Spleen (tissue), 11 donors: Measurements from ENCODE around the gene KRT17. TPM values are rescaled to one million over a fixed set of nuclear protein-coding genes. Genes with fewer than 3 reads are reported as not detected.

ENCODE experiments used
- DNase-seq: peaks from one replicate; pipeline ENCODE4 v3.0.0-alpha.2; 2020
- H3K27ac ChIP-seq, 8 donors: fragments of 200-600 bp; sonication (generic) in 7 of 8; 1 replicate in 4 of 8; 2 replicates in 4 of 8; pipeline versions ENCODE4 v1.5.0 to v1.8.0; 2016 to 2021; ENCODE audit warnings: inconsistent platforms in 4 of 8, mild to moderate bottlenecking in 4 of 8, moderate library complexity in 1 of 8
- H3K27me3 ChIP-seq, 7 donors: fragments of 200-600 bp; sonication (generic) in 6 of 7; replicated peaks in 1 of 7; 1 replicate in 4 of 7; 2 replicates in 3 of 7; pipeline versions ENCODE4 v1.5.0 to v1.8.0; 2016 to 2021; ENCODE audit warnings: inconsistent platforms in 3 of 7, mild to moderate bottlenecking in 1 of 7
- H3K36me3 ChIP-seq, 6 donors: fragments of 200-600 bp; sonication (generic) in 5 of 6; 1 replicate in 4 of 6; 2 replicates in 2 of 6; pipeline versions ENCODE4 v1.5.0 to v1.8.0; 2016 to 2021; ENCODE audit warnings: inconsistent platforms in 2 of 6
- H3K4me1 ChIP-seq, 6 donors: fragments of 200-600 bp; sonication (generic) in 5 of 6; 1 replicate in 3 of 6; 2 replicates in 3 of 6; pipeline versions ENCODE4 v1.5.0 to v1.8.0; 2016 to 2021; ENCODE audit warnings: inconsistent platforms in 3 of 6
- H3K4me3 ChIP-seq, 8 donors: fragments of 200-600 bp; sonication (generic) in 7 of 8; 1 replicate in 4 of 8; 2 replicates in 4 of 8; pipeline versions ENCODE4 v1.5.0 to v1.8.0; 2016 to 2021; ENCODE audit warnings: inconsistent platforms in 4 of 8, mild to moderate bottlenecking in 4 of 8, moderate library complexity in 2 of 8
- H3K9me3 ChIP-seq, 8 donors: fragments of 200-600 bp; sonication (generic) in 7 of 8; 1 replicate in 4 of 8; 2 replicates in 4 of 8; pipeline versions ENCODE4 v1.5.0 to v1.8.0; 2016 to 2021; ENCODE audit warnings: inconsistent platforms in 4 of 8
- POLR2A ChIP-seq, 3 donors: fragments of 450-650 bp; IDR thresholded peaks; one replicate each; pipeline ENCODE4 v1.5.1; 2017; ENCODE audit warnings: antibody characterized with exemption in 3 of 3, mild to moderate bottlenecking in 1 of 3
- POLR2AphosphoS5 ChIP-seq, 3 donors: sonication (generic); formaldehyde crosslinking; IDR thresholded peaks; one replicate each; pipeline ENCODE4 v1.5.1; 2017; ENCODE audit warnings: antibody characterized with exemption in 3 of 3
- WGBS, 5 donors: extraction: QIAGEN DNeasy Blood & Tissue Kit in 3 of 5; methylation state at CpG; one replicate each; pipeline versions ENCODE4 v1.1.5 to v1.1.7; 2013 to 2018; 5-methylcytosine and 5-hydroxymethylcytosine counted together
- intact Hi-C: fragments of 100-400 bp; cut with DNase I; formaldehyde crosslinking; loops from one replicate; pipeline ENCODE4 v1.15.0; 2023; ENCODE audit warnings: low total_unique reads
- polyA plus RNA-seq, 3 donors: library from polyadenylated mRNA; stranded (reverse); fragments of 200-250 nt; gene quantifications; one replicate each; pipeline ENCODE4 v1.2.1, GENCODE V29; 2013
- total RNA-seq, 7 donors: library from RNA; depleted of rRNA in 3 of 7; stranded (reverse); fragments of >200 nt in 3 of 7; fragmentation: NEBNext Ultra II Directional in 4 of 7; extraction: Animal tissue kit (Norgen Biotek cat#: 25700) in 4 of 7; gene quantifications; one replicate each; pipeline versions ENCODE4 v1.1.0 to v1.2.1, GENCODE V29; 2016 to 2021
- TF ChIP-seq, protein P1 (sequence below), 11 experiments: fragments of 200-600 bp in 7 of 11; fragments of 450-650 bp in 4 of 11; sonication (generic) in 4 of 11; IDR thresholded peaks in 8 of 11; conservative IDR thresholded peaks in 3 of 11; 1 replicate in 7 of 11; 2 replicates in 4 of 11; pipeline versions ENCODE4 v1.4.0 to v1.8.0; 2016 to 2021; ENCODE audit warnings: antibody characterized with exemption in 11 of 11, inconsistent platforms in 4 of 11, mild to moderate bottlenecking in 1 of 11
- donor health status: healthy with polysubstance abuse.
- donor health status: DM: no; HTN: no; CAD: no; lungs with moderate emphysema.
- donor health status: DM: no; HTN: no; CAD: no.
- donor health status: Bipolar disorder and iron deficiency.
- donor health status: healthy.
- donor health status: DM: no; HTN: no; CAD: no.
- donor health status: DM: yes; HTN: yes; CAD: no.

KRT17 gene
- total and polyA plus RNA-seq, 10 donors = 0.58 to 1.2 (median 0.70) TPM; not detected in 7

DNA sequence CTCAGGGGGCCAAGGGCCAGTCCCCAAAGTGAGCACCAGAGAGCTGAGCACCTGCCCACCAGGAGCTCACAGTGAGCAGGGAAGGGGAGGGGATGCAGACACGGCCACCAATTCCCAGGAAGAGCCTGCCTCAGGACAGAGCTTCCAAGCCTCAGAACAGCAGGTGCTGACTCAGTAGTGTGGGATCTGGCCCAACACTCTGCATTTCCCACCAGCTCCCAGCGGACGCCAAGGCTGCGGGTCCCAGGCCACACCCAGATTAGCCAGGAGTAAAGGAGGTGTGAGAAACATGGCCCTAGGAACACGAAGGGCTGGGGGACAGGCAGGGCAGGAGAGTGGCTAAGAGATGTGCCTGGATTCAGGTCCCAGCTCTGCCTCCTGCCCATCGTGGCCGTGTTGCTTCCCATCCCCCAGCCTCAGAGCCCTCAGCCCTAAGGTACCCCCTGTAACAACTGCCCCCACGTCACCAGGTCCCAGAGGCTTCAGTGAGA lies 35.9 kb upstream of the KRT17 start:
- Histone ChIP-seq H3K36me3 (no peaks in the 10 kb centered on the region), H3K9me3 (no peaks in the 10 kb centered on the region), H3K27me3 (no peaks in the 10 kb centered on the region), H3K4me1 (peaks cover 2 to 19% (median 7%) of the 10 kb centered on the region in 6 donors), H3K27ac (no peak overlapping the region), H3K4me3 (no peak overlapping the region)
- no peak for TF ChIP-seq POLR2A (IDR thresholded peaks at IDR 0.05)
- TF ChIP-seq, protein P1, sequence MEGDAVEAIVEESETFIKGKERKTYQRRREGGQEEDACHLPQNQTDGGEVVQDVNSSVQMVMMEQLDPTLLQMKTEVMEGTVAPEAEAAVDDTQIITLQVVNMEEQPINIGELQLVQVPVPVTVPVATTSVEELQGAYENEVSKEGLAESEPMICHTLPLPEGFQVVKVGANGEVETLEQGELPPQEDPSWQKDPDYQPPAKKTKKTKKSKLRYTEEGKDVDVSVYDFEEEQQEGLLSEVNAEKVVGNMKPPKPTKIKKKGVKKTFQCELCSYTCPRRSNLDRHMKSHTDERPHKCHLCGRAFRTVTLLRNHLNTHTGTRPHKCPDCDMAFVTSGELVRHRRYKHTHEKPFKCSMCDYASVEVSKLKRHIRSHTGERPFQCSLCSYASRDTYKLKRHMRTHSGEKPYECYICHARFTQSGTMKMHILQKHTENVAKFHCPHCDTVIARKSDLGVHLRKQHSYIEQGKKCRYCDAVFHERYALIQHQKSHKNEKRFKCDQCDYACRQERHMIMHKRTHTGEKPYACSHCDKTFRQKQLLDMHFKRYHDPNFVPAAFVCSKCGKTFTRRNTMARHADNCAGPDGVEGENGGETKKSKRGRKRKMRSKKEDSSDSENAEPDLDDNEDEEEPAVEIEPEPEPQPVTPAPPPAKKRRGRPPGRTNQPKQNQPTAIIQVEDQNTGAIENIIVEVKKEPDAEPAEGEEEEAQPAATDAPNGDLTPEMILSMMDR (IDR thresholded peaks at IDR 0.05 in 8 of 11, conservative IDR thresholded peaks at IDR 0.05 in 3 of 11) = no peak
- no peak for TF ChIP-seq POLR2AphosphoS5 (IDR thresholded peaks at IDR 0.05)
- 56 to 86% (median 79%) methylated on average over 6 to 8 of the region's 8 CpGs for WGBS, 5 donors
- no peak for DNase-seq
- intact Hi-C loops = loop anchor here (5.0 kb wide), 2 partner anchors 108 to 803 kb away; no protein-coding TSS in a partner anchor

DNA sequence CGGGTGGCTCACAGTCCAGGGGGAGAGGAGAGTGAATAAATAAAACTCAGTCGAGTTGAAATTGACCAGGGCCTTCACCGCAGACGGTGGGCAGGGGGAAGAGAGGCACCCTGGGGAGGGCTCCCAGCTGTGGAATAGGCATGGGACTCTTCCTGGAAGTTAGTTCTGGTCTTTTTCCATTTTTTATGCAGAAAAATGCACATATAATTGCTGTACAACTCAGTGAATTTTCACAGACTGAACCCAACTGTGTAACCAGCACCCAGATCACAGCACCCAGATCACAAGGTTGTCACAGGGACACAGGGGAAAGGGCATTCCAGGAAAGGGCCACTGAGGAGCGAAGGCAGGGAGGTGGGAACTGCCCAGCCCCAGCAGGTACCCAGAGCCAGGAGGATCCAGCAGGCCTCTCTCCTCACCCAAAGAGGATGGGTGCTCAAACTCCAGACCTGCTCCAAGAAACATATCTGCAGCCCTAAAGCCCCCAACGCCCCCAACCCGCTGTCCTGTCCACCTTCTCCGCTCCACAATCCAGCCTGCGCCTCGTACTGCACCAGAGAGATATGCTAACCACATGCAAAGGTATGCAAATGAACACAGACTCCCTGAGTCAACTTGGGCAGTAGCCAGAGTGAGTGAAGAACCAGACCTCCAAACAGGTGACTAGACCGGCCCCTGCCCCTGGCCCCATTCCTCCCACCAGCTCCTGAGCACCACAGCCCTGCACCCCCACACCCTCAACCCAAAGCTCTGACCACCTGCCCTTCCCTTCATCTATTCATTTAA lies 35.2 kb upstream of the KRT17 start:
- no peaks in the 10 kb centered on the region for H3K9me3 ChIP-seq
- peaks cover 2 to 12% (median 6%) of the 10 kb centered on the region in 6 donors for H3K4me1 ChIP-seq
- no peak for TF ChIP-seq POLR2A (IDR thresholded peaks at IDR 0.05)
- WGBS, 5 donors = 70 to 90% (median 86%) methylated on average over 11 of the region's 11 CpGs
- H3K36me3 ChIP-seq = no peaks in the 10 kb centered on the region
- no peaks in the 10 kb centered on the region for H3K27me3 ChIP-seq
- intact Hi-C loops = loop anchor here (5.0 kb wide), 2 partner anchors 107 to 802 kb away; no protein-coding TSS in a partner anchor
- no peak for DNase-seq
- no peak overlapping the region for H3K27ac ChIP-seq
- H3K4me3 ChIP-seq = no peak overlapping the region

- Histone ChIP-seq H3K36me3 (no peaks in the 10 kb centered on the region), H3K27ac (no peak overlapping the region), H3K27me3 (no peaks in the 10 kb centered on the region), H3K4me3 (no peak overlapping the region), H3K9me3 (no peaks in the 10 kb centered on the region), H3K4me1 (peaks cover 2 to 12% (median 6%) of the 10 kb centered on the region in 6 donors)
- WGBS, 5 donors = 57 to 85% (median 71%) methylated on average over 2 to 5 of the region's 5 CpGs
- intact Hi-C loops = no loop called here
- no peak for DNase-seq
- TF ChIP-seq, protein P1 (IDR thresholded peaks at IDR 0.05 in 8 of 11, conservative IDR thresholded peaks at IDR 0.05 in 3 of 11) = no peak
- TF ChIP-seq POLR2A (IDR thresholded peaks at IDR 0.05) = no peak
- TF ChIP-seq POLR2AphosphoS5 (IDR thresholded peaks at IDR 0.05) = no peak
Observed at GRCh38 chr17:41658846-41659245, 34.5 kb upstream of the KRT17 start.

GRCh38 chr17:41657936-41658335 lies 33.6 kb upstream of the KRT17 start:
- no peak overlapping the region for H3K4me3 ChIP-seq
- intact Hi-C loops = no loop called here
- H3K4me1 ChIP-seq = peaks cover 2 to 7% (median 5%) of the 10 kb centered on the region in 6 donors
- peak; percentile 51 for DNase-seq
- H3K27me3 ChIP-seq = no peaks in the 10 kb centered on the region
- TF ChIP-seq POLR2AphosphoS5 (IDR thresholded peaks at IDR 0.05) (no peak), POLR2A (IDR thresholded peaks at IDR 0.05) (no peak)
- TF ChIP-seq, protein P1 (IDR thresholded peaks at IDR 0.05 in 8 of 11, conservative IDR thresholded peaks at IDR 0.05 in 3 of 11) = no peak
- H3K36me3 ChIP-seq = no peaks in the 10 kb centered on the region
- no peaks in the 10 kb centered on the region for H3K9me3 ChIP-seq
- 81 to 91% (median 86%) methylated on average over 10 to 12 of the region's 12 CpGs for WGBS, 5 donors
- H3K27ac ChIP-seq = no peak overlapping the region
